Left renal pelvis (tissue), 4 donors: ENCODE results near the gene NKD1. TPM values are rescaled to one million over a fixed set of nuclear protein-coding genes. Genes with fewer than 3 reads are reported as not detected.
"Not testable (repeated sequence)": the region's sequence is repeated elsewhere in the genome, so short reads cannot be mapped to it uniquely, and the experiment has no call there.

Experiments
- DNase-seq, 4 donors: peaks; one replicate each; pipeline ENCODE4 v3.0.0-alpha.2; 2013; ENCODE audit warnings: low read depth in 4 of 4, low spot score in 3 of 4
- polyA plus RNA-seq, 4 donors: library from polyadenylated mRNA; unstranded; fragments of 120-200 nt; gene quantifications; one replicate each; pipeline ENCODE4 v1.2.1, GENCODE V29; 2013; ENCODE audit not compliant: insufficient read length in 4 of 4

Gene NKD1
- polyA plus RNA-seq, 4 donors, result 8.3 to 13.3 (median 11.9) TPM

GRCh38 chr16:50536258-50536645, 11.9 kb upstream of the NKD1 start:
- not testable (repeated sequence) for DNase-seq

- no peak for DNase-seq
Observed at GRCh38 chr16:50537533-50538290, 10.5 kb upstream of the NKD1 start.

GRCh38 chr16:50538411-50539052, 9.7 kb upstream of the NKD1 start:
- DNase-seq, result no peak

- no peak for DNase-seq
Observed at GRCh38 chr16:50539053-50539695, 9.0 kb upstream of the NKD1 start.

GRCh38 chr16:50539822-50540710, 8.1 kb upstream of the NKD1 start:
- no peak for DNase-seq

GRCh38 chr16:50540711-50541007, 7.5 kb upstream of the NKD1 start:
- no peak for DNase-seq

- no peak for DNase-seq
Observed at GRCh38 chr16:50542703-50543102, 5.5 kb upstream of the NKD1 start.

- no peak for DNase-seq
Observed at GRCh38 chr16:50546125-50546524, 2.1 kb upstream of the NKD1 start.

- no peak for DNase-seq
Observed at GRCh38 chr16:50547340-50548124, 664 bp upstream of the NKD1 start.

- DNase-seq, result no peak
Observed at GRCh38 chr16:50548909-50549560, 839 bp downstream of the NKD1 start.

GRCh38 chr16:50549561-50549915, 1.3 kb downstream of the NKD1 start:
- DNase-seq, result no peak

- DNase-seq, result no peak
Observed at GRCh38 chr16:50550035-50550434, 1.8 kb downstream of the NKD1 start.

- DNase-seq, result no peak
Observed at GRCh38 chr16:50550866-50551641, 2.9 kb downstream of the NKD1 start.

GRCh38 chr16:50552476-50553101, 4.4 kb downstream of the NKD1 start:
- DNase-seq, result no peak

GRCh38 chr16:50553182-50553710, 5.0 kb downstream of the NKD1 start:
- DNase-seq, result no peak

- DNase-seq, result no peak
Observed at GRCh38 chr16:50553731-50554360, 5.7 kb downstream of the NKD1 start.

GRCh38 chr16:50555269-50555875, 7.2 kb downstream of the NKD1 start:
- no peak for DNase-seq
